DOHH2 (cell line): ENCODE results near the gene ARRDC3.

Experiments
- H3F3A ChIP-seq: fragments of 200-600 bp; sonication (generic), shearing (Covaris generic); 2 replicates; pipeline ENCODE4 v1.6.0; 2016; ENCODE audit warnings: antibody characterized with exemption, mild to moderate bottlenecking; ENCODE audit not compliant: control insufficient read depth, insufficient read depth
- H3K27ac ChIP-seq: fragments of 200-600 bp; sonication (generic); 2 replicates; pipeline ENCODE4 v1.5.1; 2014; ENCODE audit warnings: low read depth, mild to moderate bottlenecking, low read length, moderate library complexity
- H3K27me3 ChIP-seq: fragments of 200-600 bp; sonication (generic); 2 replicates; pipeline ENCODE4 v1.6.1; 2014; ENCODE audit warnings: mild to moderate bottlenecking, low read length, mixed read lengths; ENCODE audit not compliant: control insufficient read depth
- H3K36me3 ChIP-seq: fragments of 200-600 bp; sonication (generic); 2 replicates; pipeline ENCODE4 v1.6.1; 2014; ENCODE audit warnings: mild to moderate bottlenecking, low read length, moderate library complexity, mixed read lengths; ENCODE audit not compliant: control insufficient read depth
- H3K4me1 ChIP-seq: fragments of 200-600 bp; sonication (generic); 2 replicates; pipeline ENCODE4 v1.6.1; 2014; ENCODE audit warnings: mild to moderate bottlenecking, low read length, mixed read lengths; ENCODE audit not compliant: control insufficient read depth
- H3K4me2 ChIP-seq: fragments of 200-600 bp; sonication (generic); 2 replicates; pipeline ENCODE4 v1.6.0; 2014; ENCODE audit warnings: mild to moderate bottlenecking, low read length, moderate library complexity
- H3K4me3 ChIP-seq: fragments of 200-600 bp; sonication (generic); 2 replicates; pipeline ENCODE4 v1.5.1; 2014; ENCODE audit warnings: mild to moderate bottlenecking, low read length, mixed read lengths
- H3K79me2 ChIP-seq: fragments of 200-600 bp; sonication (generic); 2 replicates; pipeline ENCODE4 v1.6.1; 2014; ENCODE audit warnings: mild to moderate bottlenecking, low read length, mixed read lengths; ENCODE audit not compliant: control insufficient read depth
- H3K9me2 ChIP-seq: fragments of 200-600 bp; sonication (generic); replicated peaks from 2 replicates; pipeline ENCODE4 v1.6.1; 2014; ENCODE audit warnings: mild to moderate bottlenecking, low read length, mixed read lengths; ENCODE audit not compliant: control insufficient read depth
- H3K9me3 ChIP-seq: fragments of 200-600 bp; sonication (generic); 2 replicates; pipeline ENCODE4 v1.6.1; 2014; ENCODE audit warnings: antibody characterized with exemption, low read length, mixed read lengths; ENCODE audit not compliant: control insufficient read depth, insufficient read depth
- H4K20me1 ChIP-seq: fragments of 200-600 bp; sonication (generic); 2 replicates; pipeline ENCODE4 v1.6.0; 2014; ENCODE audit warnings: low read depth, mild to moderate bottlenecking, antibody characterized with exemption, low read length, moderate library complexity; ENCODE audit not compliant: control insufficient read depth, insufficient read depth
- EZH2phosphoT487 ChIP-seq: fragments of 200-600 bp; sonication (generic); IDR thresholded peaks from 2 replicates; pipeline ENCODE4 v1.6.1; 2017; ENCODE audit warnings: borderline replicate concordance, mild to moderate bottlenecking, antibody characterized with exemption, low read length, moderate library complexity, mixed read lengths
- TF ChIP-seq, protein P1 (sequence below): fragments of 200-600 bp; sonication (generic); IDR thresholded peaks from one replicate; pipeline ENCODE4 v1.5.1; 2014; ENCODE audit warnings: antibody characterized with exemption, mild to moderate bottlenecking, low read depth, low read length; ENCODE audit not compliant: poor library complexity, severe bottlenecking

ARRDC3 gene

DNA sequence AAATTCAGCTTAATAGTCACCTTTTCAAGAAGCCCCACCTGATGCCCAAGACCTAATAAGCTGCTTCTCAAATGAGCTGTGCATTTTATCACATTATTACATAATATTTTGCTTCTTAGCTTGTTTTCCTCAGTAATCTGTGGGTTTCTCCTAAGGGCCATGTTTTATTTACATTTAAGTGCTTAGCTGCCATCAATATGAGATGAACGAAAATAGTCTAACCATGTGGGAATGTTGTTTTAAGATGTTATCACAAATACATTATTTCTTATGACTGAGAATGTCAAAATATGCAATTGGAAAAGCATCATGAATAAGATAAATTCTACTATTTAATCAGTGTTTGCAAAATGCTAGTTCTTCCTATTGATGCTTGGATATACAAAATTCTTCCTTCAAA is 10.1 kb downstream of the ARRDC3 start:
- Histone ChIP-seq H3K27me3 (no peaks in the 10 kb centered on the region), H3K9me2 (no peaks in the 10 kb centered on the region), H3K36me3 (peaks cover 99% of the 10 kb centered on the region), H3K4me2 (no peak overlapping the region), H3K4me1 (0 out of 2 replicates have a peak, but pooled peaks cover 3% of the 10 kb centered on the region), H3K4me3 (no peak overlapping the region), H3F3A (peaks cover 20% of the 10 kb centered on the region; the same call in 1 of the 2 replicates), H3K9me3 (no peaks in the 10 kb centered on the region), H3K79me2 (peaks cover 42% of the 10 kb centered on the region), H4K20me1 (no peaks in the 10 kb centered on the region), H3K27ac (no peak overlapping the region)
- TF ChIP-seq, protein P1, sequence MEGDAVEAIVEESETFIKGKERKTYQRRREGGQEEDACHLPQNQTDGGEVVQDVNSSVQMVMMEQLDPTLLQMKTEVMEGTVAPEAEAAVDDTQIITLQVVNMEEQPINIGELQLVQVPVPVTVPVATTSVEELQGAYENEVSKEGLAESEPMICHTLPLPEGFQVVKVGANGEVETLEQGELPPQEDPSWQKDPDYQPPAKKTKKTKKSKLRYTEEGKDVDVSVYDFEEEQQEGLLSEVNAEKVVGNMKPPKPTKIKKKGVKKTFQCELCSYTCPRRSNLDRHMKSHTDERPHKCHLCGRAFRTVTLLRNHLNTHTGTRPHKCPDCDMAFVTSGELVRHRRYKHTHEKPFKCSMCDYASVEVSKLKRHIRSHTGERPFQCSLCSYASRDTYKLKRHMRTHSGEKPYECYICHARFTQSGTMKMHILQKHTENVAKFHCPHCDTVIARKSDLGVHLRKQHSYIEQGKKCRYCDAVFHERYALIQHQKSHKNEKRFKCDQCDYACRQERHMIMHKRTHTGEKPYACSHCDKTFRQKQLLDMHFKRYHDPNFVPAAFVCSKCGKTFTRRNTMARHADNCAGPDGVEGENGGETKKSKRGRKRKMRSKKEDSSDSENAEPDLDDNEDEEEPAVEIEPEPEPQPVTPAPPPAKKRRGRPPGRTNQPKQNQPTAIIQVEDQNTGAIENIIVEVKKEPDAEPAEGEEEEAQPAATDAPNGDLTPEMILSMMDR = no peak
- TF ChIP-seq EZH2phosphoT487 = no peak

DNA sequence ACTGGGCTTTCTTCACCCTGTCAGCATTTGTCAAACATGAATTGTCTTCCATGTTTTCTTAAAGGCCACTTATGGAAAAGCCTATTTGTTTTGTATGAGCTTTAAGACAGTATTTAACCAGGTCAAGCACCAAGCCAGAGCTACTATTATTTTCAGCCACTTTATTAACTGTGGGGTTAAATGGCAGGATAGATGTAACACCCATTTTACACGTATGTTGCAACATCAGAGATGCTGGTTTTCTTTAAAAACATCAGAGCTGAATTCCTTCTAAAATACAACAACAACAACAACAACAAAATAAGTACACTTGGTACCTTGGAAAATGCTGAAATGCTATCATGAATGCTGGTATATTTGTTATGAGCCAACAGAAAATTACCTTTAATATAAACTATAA is 13.6 kb downstream of the ARRDC3 start:
- Histone ChIP-seq H3K9me2 (no peaks in the 10 kb centered on the region), H3K4me2 (no peak overlapping the region), H3K36me3 (peaks cover 71% of the 10 kb centered on the region), H3K9me3 (no peaks in the 10 kb centered on the region), H3K4me1 (peaks cover 2% of the 10 kb centered on the region; the same call in 1 of the 2 replicates), H3K4me3 (no peak overlapping the region), H3F3A (peaks cover 35% of the 10 kb centered on the region), H3K27me3 (no peaks in the 10 kb centered on the region), H3K79me2 (peaks cover 21% of the 10 kb centered on the region), H3K27ac (no peak overlapping the region), H4K20me1 (no peaks in the 10 kb centered on the region)
- TF ChIP-seq, protein P1 = no peak
- no peak for TF ChIP-seq EZH2phosphoT487

DNA sequence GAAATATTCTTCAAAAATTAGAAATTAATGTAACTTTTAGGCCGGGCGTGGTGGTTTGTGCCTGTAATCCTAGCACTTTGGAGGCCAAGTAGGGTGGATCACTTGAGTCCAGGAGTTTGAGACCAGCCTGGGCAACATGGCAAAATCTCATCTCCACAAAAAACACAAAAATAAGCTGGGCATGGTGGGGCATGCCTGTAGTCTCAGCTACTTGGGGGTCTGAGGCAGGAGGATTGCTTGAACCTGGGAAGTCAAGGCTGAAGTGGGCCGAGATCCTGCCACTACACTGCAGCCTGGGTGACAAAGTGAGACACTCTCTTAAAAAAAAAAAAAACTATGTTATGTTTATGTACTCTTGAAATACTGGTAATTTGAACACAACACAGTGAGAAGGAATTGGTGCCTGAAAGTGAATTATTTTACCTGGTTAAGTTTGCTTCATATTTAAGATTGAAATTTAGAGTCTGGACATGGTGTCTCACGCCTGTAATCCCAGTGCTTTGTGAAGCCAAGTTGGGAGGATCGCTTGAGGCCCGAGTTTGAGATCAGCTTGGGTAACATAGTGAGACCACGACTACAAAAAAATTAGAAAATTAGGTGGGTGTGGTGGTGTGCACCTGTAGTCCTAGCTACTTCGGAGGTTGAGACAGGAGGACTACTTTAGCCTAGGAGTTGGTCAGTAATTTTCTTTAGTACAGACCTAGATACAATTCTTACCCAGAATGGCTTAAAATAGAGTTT is 15.0 kb downstream of the ARRDC3 start:
- Histone ChIP-seq H4K20me1 (no peaks in the 10 kb centered on the region), H3K36me3 (peaks cover 57% of the 10 kb centered on the region)

More for the DNA sequence above, 15.0 kb downstream of the ARRDC3 start:
- Histone ChIP-seq H3F3A (peaks cover 37% of the 10 kb centered on the region), H3K27me3 (no peaks in the 10 kb centered on the region), H3K27ac (no peak overlapping the region), H3K4me2 (no peak overlapping the region), H3K4me3 (no peak overlapping the region), H3K79me2 (peaks cover 14% of the 10 kb centered on the region), H3K9me3 (no peaks in the 10 kb centered on the region), H3K4me1 (peaks cover 12% of the 10 kb centered on the region), H3K9me2 (no peaks in the 10 kb centered on the region)
- TF ChIP-seq, protein P1 = no peak
- no peak for TF ChIP-seq EZH2phosphoT487
